Coronary artery (tissue), 2 donors: ENCODE measurements around the gene JUP.

ENCODE experiments used
- DNase-seq: peaks from one replicate; pipeline ENCODE4 v3.0.0-alpha.2; 2017; ENCODE audit warnings: low spot score
- H3K27ac ChIP-seq, 2 donors: fragments of 200-600 bp; sonication (generic); one replicate each; pipeline ENCODE4 v1.5.1; 2016 to 2019
- H3K4me3 ChIP-seq: fragments of 200-600 bp; sonication (generic); 2 replicates; pipeline ENCODE4 v1.5.1; 2016; ENCODE audit warnings: mild to moderate bottlenecking, moderate library complexity
- TF ChIP-seq, protein P1 (sequence below): fragments of 200-600 bp; sonication (generic); IDR thresholded peaks from one replicate; pipeline ENCODE4 v1.5.1; 2019; ENCODE audit warnings: antibody characterized with exemption

Gene JUP

DNA sequence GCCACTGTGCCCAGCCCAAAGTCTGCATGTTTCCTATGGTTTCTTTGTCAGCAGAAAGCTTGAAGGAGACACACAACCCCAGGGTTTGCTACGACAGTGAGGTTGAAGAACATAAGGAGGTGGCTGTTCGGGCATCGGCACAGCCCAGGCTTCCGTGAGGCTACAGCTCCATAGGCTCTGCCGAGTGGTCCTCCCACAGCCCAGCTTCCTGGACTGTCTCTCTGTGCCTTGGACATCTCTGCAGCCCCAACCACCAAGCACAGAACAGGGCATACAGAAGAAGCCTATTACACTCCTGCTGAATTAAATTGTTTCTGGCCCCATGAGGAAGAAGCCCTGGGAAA is 48.9 kb downstream of the JUP start:
- TF ChIP-seq, protein P1, sequence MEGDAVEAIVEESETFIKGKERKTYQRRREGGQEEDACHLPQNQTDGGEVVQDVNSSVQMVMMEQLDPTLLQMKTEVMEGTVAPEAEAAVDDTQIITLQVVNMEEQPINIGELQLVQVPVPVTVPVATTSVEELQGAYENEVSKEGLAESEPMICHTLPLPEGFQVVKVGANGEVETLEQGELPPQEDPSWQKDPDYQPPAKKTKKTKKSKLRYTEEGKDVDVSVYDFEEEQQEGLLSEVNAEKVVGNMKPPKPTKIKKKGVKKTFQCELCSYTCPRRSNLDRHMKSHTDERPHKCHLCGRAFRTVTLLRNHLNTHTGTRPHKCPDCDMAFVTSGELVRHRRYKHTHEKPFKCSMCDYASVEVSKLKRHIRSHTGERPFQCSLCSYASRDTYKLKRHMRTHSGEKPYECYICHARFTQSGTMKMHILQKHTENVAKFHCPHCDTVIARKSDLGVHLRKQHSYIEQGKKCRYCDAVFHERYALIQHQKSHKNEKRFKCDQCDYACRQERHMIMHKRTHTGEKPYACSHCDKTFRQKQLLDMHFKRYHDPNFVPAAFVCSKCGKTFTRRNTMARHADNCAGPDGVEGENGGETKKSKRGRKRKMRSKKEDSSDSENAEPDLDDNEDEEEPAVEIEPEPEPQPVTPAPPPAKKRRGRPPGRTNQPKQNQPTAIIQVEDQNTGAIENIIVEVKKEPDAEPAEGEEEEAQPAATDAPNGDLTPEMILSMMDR = no peak
- no peak overlapping the region for H3K4me3 ChIP-seq
- no peak overlapping the region for H3K27ac ChIP-seq

GRCh38 chr17:41736983-41737679 is 49.4 kb downstream of the JUP start:
- Histone ChIP-seq H3K27ac (no peak overlapping the region), H3K4me3 (no peak overlapping the region)
- DNase-seq = no peak
- TF ChIP-seq, protein P1 = no peak

More for the DNA sequence above, 48.9 kb downstream of the JUP start:
- no peak for DNase-seq

DNA sequence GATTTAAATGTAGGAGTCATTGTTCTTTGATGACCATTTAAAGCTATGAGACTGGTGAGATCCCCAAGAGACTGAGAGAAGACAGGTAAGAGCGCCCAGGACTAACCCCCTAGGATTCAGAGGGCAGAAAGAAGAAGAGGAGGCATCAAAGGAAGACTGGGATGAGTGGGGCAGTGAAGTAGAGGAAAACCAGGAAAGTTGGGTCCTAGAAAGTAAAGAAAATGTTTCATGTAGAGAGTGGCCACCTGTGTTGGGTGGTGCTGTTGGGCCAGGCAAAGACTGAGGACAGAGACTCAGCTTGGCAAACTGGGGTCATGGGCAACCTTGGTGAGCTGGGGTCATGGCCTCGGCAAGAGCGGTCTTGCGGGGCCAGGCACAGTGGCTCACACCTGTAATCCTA is 50.8 kb downstream of the JUP start:
- DNase-seq = no peak
- TF ChIP-seq, protein P1 = no peak

GRCh38 chr17:41734949-41735313 is 51.6 kb downstream of the JUP start:
- TF ChIP-seq, protein P1 = no peak
- H3K4me3 ChIP-seq = peak overlapping the region; percentile 76
- H3K27ac ChIP-seq = no peak overlapping the region
- no peak for DNase-seq

More for the DNA sequence above, 50.8 kb downstream of the JUP start:
- Histone ChIP-seq H3K27ac (no peak overlapping the region), H3K4me3 (no peak overlapping the region)

DNA sequence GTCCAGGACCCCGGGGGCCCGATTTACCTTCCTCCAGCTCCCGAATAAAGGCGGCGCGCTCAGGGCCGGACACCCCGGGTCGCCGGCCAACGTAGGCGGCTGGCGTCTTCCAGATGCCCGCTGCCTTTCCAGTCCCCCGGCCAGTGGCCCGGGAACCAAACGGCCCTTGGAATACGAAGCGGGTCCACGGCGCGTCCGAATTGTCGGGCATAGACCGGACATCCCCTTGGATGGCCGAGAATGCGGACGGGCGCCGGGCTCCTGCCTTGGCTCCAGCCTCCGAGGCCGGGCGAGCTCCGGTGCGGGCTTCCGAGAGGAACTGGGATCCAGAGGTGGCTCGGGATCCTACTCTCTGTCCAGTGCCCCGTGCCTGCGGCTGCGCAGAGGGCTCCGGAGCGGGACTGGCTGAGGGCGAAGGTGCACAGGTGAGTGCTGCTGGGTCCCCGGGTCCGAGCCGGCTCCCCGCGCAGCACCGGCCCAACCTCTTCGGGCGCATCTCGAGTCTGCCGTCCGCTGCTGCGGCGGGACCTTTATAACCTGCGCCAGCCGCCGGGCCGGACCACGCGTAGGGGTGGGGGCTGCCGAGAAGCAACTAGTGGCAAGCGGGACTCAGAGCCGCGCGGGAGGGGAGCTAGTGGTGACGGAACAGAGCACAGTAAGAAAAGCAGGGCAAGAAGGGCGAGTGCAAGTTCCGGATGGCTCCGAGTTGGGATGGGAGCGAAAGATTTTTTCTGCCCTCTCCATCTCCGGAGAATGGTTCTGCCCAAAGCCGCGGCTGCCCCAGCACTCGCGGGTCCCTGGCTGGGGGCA is 52.2 kb downstream of the JUP start, which contains the start of gene HAP1:
HAP1 (minus strand) TSS at position 505 of the 810 bp plus-strand sequence; CDS start at position 496, 9 bp downstream.
- TF ChIP-seq, protein P1 = no peak
- Histone ChIP-seq H3K4me3 (peak within 1 kb of the TSS; percentile 76), H3K27ac (no peak within 1 kb of the TSS)
- DNase-seq = no peak

DNA sequence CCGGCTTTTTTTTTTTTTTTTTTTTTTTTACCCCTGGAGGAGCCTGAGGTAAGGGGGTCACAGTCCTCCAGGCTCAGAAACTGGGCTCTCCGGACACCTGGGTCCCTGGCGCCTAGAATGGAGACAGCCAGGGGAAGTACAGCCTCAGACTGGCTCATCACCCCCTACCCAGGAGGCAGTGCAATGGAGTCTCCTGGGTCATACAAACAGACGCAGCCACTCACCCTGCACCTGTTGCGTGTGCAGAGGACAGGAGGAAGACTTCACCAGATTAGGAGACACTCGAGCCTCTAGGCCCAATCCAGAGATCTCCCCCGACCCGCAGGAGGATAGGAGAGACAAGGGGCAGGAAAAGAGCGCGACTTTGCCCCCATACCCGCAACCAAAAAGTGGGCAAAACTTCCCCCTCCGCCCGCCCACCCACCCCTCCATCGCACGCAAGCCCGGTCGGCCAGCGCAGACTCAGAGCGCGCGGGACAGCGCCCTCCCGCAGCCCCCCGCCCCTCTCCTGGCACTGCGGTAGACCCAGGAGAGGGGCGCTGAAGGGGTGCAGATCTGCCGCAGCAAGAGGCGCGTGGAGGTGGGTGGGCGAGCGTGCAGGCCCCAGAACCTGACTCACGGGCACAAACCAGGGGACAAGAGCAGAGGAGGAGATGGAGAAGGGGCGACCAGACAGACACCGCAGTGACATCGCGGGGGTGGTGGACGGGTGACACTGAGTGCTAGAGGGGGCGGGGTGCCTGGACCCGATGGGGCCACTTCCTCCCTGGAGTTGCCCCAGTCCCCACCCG is 53.0 kb downstream of the JUP start:
- no peak overlapping the region for H3K27ac ChIP-seq
- peak overlapping the region; percentile 76 for H3K4me3 ChIP-seq
- TF ChIP-seq, protein P1 = no peak
- no peak for DNase-seq
